Stomach (tissue), 9 donors: ENCODE measurements around the gene DOK5. TPM values are rescaled to one million over a fixed set of nuclear protein-coding genes. Genes with fewer than 3 reads are reported as not detected.

Experiments
- DNase-seq, 2 donors: peaks; one replicate each; pipeline versions ENCODE4 v3.0.0 to v3.0.0-alpha.2; 2013 to 2019
- H3K27ac ChIP-seq, 5 donors: fragments of 200-600 bp in 4 of 5; sonication (generic) in 4 of 5; one replicate each; pipeline ENCODE4 v1.5.1; 2013 to 2019; ENCODE audit warnings: mild to moderate bottlenecking in 1 of 5, moderate library complexity in 1 of 5
- H3K27me3 ChIP-seq, 3 donors: fragments of 200-600 bp; sonication (generic); one replicate each; pipeline ENCODE4 v1.5.1; 2017 to 2019; ENCODE audit warnings: mixed run types in 1 of 3
- H3K36me3 ChIP-seq, 4 donors: fragments of 200-600 bp; sonication (generic); 1 replicate in 3 of 4; 2 replicates in 1 of 4; pipeline ENCODE4 v1.5.1; 2016 to 2019
- H3K4me1 ChIP-seq, 4 donors: fragments of 200-600 bp; sonication (generic); one replicate each; pipeline ENCODE4 v1.5.1; 2016 to 2019
- H3K4me3 ChIP-seq, 4 donors: fragments of 200-600 bp; sonication (generic) in 3 of 4; one replicate each; pipeline ENCODE4 v1.5.1; 2016 to 2019; ENCODE audit warnings: mild to moderate bottlenecking in 1 of 4
- H3K9me3 ChIP-seq, 4 donors: fragments of 200-600 bp; sonication (generic); one replicate each; pipeline ENCODE4 v1.5.1; 2016 to 2019
- CTCF ChIP-seq, 7 experiments: fragments of 450-650 bp in 4 of 7; fragments of 200-600 bp in 3 of 7; sonication (generic) in 3 of 7; IDR thresholded peaks; one replicate each; pipeline ENCODE4 v1.5.1; 2016 to 2019; ENCODE audit warnings: antibody characterized with exemption in 7 of 7, control low read depth in 2 of 7, mild to moderate bottlenecking in 1 of 7
- EP300 ChIP-seq: sonication (generic); formaldehyde crosslinking; IDR thresholded peaks from one replicate; pipeline ENCODE4 v1.6.1; 2017; ENCODE audit warnings: antibody characterized with exemption
- POLR2A ChIP-seq, 4 donors: fragments of 450-650 bp; IDR thresholded peaks; one replicate each; pipeline ENCODE4 v1.6.1; 2016; ENCODE audit warnings: antibody characterized with exemption in 4 of 4, control low read depth in 2 of 4, mild to moderate bottlenecking in 1 of 4, moderate library complexity in 1 of 4
- POLR2AphosphoS5 ChIP-seq, 3 donors: sonication (generic); formaldehyde crosslinking; IDR thresholded peaks; one replicate each; pipeline ENCODE4 v1.6.1; 2016; ENCODE audit warnings: antibody characterized with exemption in 3 of 3
- WGBS, 5 donors: extraction: QIAGEN DNeasy Blood & Tissue Kit in 3 of 5; methylation state at CpG; one replicate each; pipeline versions ENCODE4 v1.1.5 to v1.1.7; 2013 to 2018; 5-methylcytosine and 5-hydroxymethylcytosine counted together
- intact Hi-C: fragments of 100-400 bp; cut with DNase I; formaldehyde crosslinking; loops from one replicate; pipeline ENCODE4 v1.15.1; 2023; ENCODE audit warnings: low total_unique reads
- polyA plus RNA-seq, 3 donors: library from polyadenylated mRNA; stranded (reverse); fragments of 200-250 nt; gene quantifications; one replicate each; pipeline ENCODE4 v1.2.3, GENCODE V29; 2013
- total RNA-seq, 5 donors: library from RNA; depleted of rRNA; stranded (reverse); fragments of >200 nt; gene quantifications; one replicate each; pipeline versions ENCODE4 v1.1.0 to v1.2.3, GENCODE V29; 2014 to 2016
- donor health status: healthy with polysubstance abuse.
- donor health status: Bipolar disorder and iron deficiency.
- donor health status: healthy.

Gene DOK5
- total and polyA plus RNA-seq, 8 donors: 0.58 to 4.4 (median 1.1) TPM; not detected in 4

- intact Hi-C loops: no loop called here
- Histone ChIP-seq H3K4me3 (no peak overlapping the region), H3K27me3 (no peaks in the 10 kb centered on the region), H3K9me3 (no peaks in the 10 kb centered on the region), H3K36me3 (no peaks in the 10 kb centered on the region), H3K27ac (no peak overlapping the region), H3K4me1 (no peaks in the 10 kb centered on the region)
- WGBS, 5 donors: 73 to 93% (median 80%) methylated on average over 1 of the region's 1 CpG
- TF ChIP-seq POLR2AphosphoS5 (IDR thresholded peaks at IDR 0.05) (no peak), CTCF (IDR thresholded peaks at IDR 0.05) (no peak), POLR2A (IDR thresholded peaks at IDR 0.05) (no peak), EP300 (no peak)
- no peak for DNase-seq
Observed at GRCh38 chr20:54464003-54464402, 11.4 kb upstream of the DOK5 start.

GRCh38 chr20:54466127-54466526 is 9.3 kb upstream of the DOK5 start:
- 83 to 95% (median 87%) methylated on average over 3 of the region's 3 CpGs for whole genome bisulfite sequencing, 5 donors
- no peak overlapping the region for H3K4me3 ChIP-seq
- H3K9me3 ChIP-seq: no peaks in the 10 kb centered on the region
- H3K36me3 ChIP-seq: no peaks in the 10 kb centered on the region
- DNase-seq: no peak
- H3K27me3 ChIP-seq: no peaks in the 10 kb centered on the region
- intact Hi-C loops: no loop called here
- TF ChIP-seq CTCF (IDR thresholded peaks at IDR 0.05) (no peak), POLR2AphosphoS5 (IDR thresholded peaks at IDR 0.05) (no peak), EP300 (no peak), POLR2A (IDR thresholded peaks at IDR 0.05) (no peak)
- H3K4me1 ChIP-seq: no peaks in the 10 kb centered on the region
- no peak overlapping the region for H3K27ac ChIP-seq

- H3K36me3 ChIP-seq: no peaks in the 10 kb centered on the region
- WGBS, 5 donors: 72 to 83% (median 77%) methylated on average over 2 of the region's 2 CpGs
Observed at GRCh38 chr20:54467622-54468021, 7.8 kb upstream of the DOK5 start.

GRCh38 chr20:54468082-54468481 is 7.3 kb upstream of the DOK5 start:
- no peaks in the 10 kb centered on the region for H3K27me3 ChIP-seq
- H3K27ac ChIP-seq: no peak overlapping the region
- intact Hi-C loops: no loop called here
- TF ChIP-seq POLR2A (IDR thresholded peaks at IDR 0.05) (no peak), POLR2AphosphoS5 (IDR thresholded peaks at IDR 0.05) (no peak), CTCF (IDR thresholded peaks at IDR 0.05) (no peak), EP300 (no peak)
- no peak overlapping the region for H3K4me3 ChIP-seq
- H3K9me3 ChIP-seq: no peaks in the 10 kb centered on the region
- no peak for DNase-seq
- WGBS, 5 donors: 53 to 82% (median 67%) methylated on average over 3 of the region's 3 CpGs
- no peaks in the 10 kb centered on the region for H3K36me3 ChIP-seq
- no peaks in the 10 kb centered on the region for H3K4me1 ChIP-seq

More at GRCh38 chr20:54467622-54468021, 7.8 kb upstream of the DOK5 start:
- no peak for DNase-seq
- H3K27me3 ChIP-seq: no peaks in the 10 kb centered on the region
- no peaks in the 10 kb centered on the region for H3K4me1 ChIP-seq
- intact Hi-C loops: no loop called here
- H3K27ac ChIP-seq: no peak overlapping the region
- no peak for TF ChIP-seq CTCF (IDR thresholded peaks at IDR 0.05)
- no peak for TF ChIP-seq POLR2A (IDR thresholded peaks at IDR 0.05)
- TF ChIP-seq EP300: no peak
- TF ChIP-seq POLR2AphosphoS5 (IDR thresholded peaks at IDR 0.05): no peak
- no peak overlapping the region for H3K4me3 ChIP-seq
- no peaks in the 10 kb centered on the region for H3K9me3 ChIP-seq
